Breast epithelium (tissue), 3 donors: ENCODE measurements around the gene PLD4.

Experiments used
- CTCF ChIP-seq, 3 donors: fragments of 450-650 bp; IDR thresholded peaks; one replicate each; pipeline ENCODE4 v1.5.1; 2016 to 2017; ENCODE audit warnings: antibody characterized with exemption in 3 of 3, mild to moderate bottlenecking in 3 of 3, moderate library complexity in 3 of 3
- POLR2A ChIP-seq: fragments of 450-650 bp; IDR thresholded peaks from one replicate; pipeline ENCODE4 v1.6.1; 2016; ENCODE audit warnings: antibody characterized with exemption, mild to moderate bottlenecking, moderate library complexity
- POLR2AphosphoS5 ChIP-seq, 3 donors: sonication (generic); formaldehyde crosslinking; IDR thresholded peaks; one replicate each; pipeline ENCODE4 v1.6.1; 2017; ENCODE audit warnings: antibody characterized with exemption in 3 of 3

GRCh38 chr14:104950021-104950420 lies 25.3 kb downstream of the PLD4 start:
- TF ChIP-seq POLR2A: no peak
- TF ChIP-seq CTCF (IDR thresholded peaks at IDR 0.05): no peak
- no peak for TF ChIP-seq POLR2AphosphoS5 (IDR thresholded peaks at IDR 0.05)
